Activated CD8-positive, alpha-beta T cell treated with anti-CD3 and anti-CD28 coated beads for 36 hours (primary cell): ENCODE data around the gene DEPDC4. TPM values are rescaled to one million over a fixed set of nuclear protein-coding genes. Genes with fewer than 3 reads are reported as not detected.
"Not testable (repeated sequence)": the region's sequence is repeated elsewhere in the genome, so short reads cannot be mapped to it uniquely, and the experiment has no call there.

ENCODE experiments used
- ATAC-seq: fragments of 200-7000 bp; cut with Tn5 transposase; one replicate; pipeline ENCODE4 v1.10.0; 2021; ENCODE audit warnings: mild to moderate bottlenecking, moderate library complexity
- CTCF ChIA-PET: fragments of 350-600 bp; sonication (Branson Sonifier 250); formaldehyde crosslinking; loops from one replicate; lab custom pipeline; 2021; ENCODE audit warnings: antibody characterized with exemption; lab: Charles Lee
- POLR2A ChIA-PET: fragments of 350-600 bp; sonication (Branson Sonifier 250); formaldehyde crosslinking; loops from one replicate; lab custom pipeline; 2021; ENCODE audit warnings: antibody characterized with exemption; lab: Charles Lee
- DNase-seq: peaks from one replicate; pipeline ENCODE4 v3.0.0-alpha.2; 2020
- H3K27ac Mint-ChIP-seq: one replicate; pipeline ENCODE4 v1.8.0; 2021; ENCODE audit warnings: mild to moderate bottlenecking, mixed read lengths
- H3K27me3 Mint-ChIP-seq: one replicate; pipeline ENCODE4 v1.8.0; 2021; ENCODE audit warnings: mixed read lengths
- H3K36me3 Mint-ChIP-seq: one replicate; pipeline ENCODE4 v1.8.0; 2021; ENCODE audit warnings: low read depth, mixed read lengths
- H3K4me1 Mint-ChIP-seq: one replicate; pipeline ENCODE4 v1.8.0; 2021; ENCODE audit warnings: low read depth, mixed read lengths
- H3K4me3 Mint-ChIP-seq: one replicate; pipeline ENCODE4 v1.8.0; 2021; ENCODE audit warnings: mild to moderate bottlenecking, moderate library complexity, mixed read lengths
- H3K9me3 Mint-ChIP-seq: one replicate; pipeline ENCODE4 v1.8.0; 2021; ENCODE audit warnings: mixed read lengths
- intact Hi-C: fragments of 100-400 bp; cut with micrococcal nuclease; formaldehyde crosslinking; loops from one replicate; pipeline ENCODE4 v1.10.0; 2022
- total RNA-seq, 2 experiments: library from RNA; stranded (reverse); gene quantifications; one replicate each; pipeline ENCODE4 v1.2.3, GENCODE V29; 2021
- TF ChIP-seq, protein P1 (sequence below): fragments of 200-600 bp; IDR thresholded peaks from one replicate; pipeline ENCODE4 v1.8.0; 2022; ENCODE audit warnings: antibody characterized with exemption, mild to moderate bottlenecking

Gene DEPDC4
- total RNA-seq, 2 experiments from 2014 or later = 1.6 to 3.7 TPM

DNA sequence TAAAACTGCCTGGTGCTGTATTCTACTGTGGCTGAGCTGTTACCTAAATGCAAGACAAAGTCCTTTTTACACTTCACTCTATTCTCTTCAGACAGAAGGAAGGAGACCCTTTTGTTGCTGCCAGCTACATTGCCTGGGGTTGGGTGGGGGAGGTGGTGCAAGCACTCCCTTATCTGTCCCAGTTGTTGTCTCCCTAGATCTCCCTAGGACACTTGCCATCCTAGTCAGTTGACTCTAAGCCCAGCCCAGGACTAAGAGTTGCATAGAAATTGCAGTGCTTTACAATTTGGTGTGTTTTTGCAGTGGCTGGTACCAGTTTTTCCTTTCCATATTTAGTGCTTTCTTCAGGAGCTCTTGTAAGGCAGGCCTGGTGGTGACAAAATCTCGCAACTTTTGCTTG is 35.2 kb upstream of the DEPDC4 start:
- H3K4me1 Mint-ChIP-seq = no peaks in the 10 kb centered on the region
- CTCF ChIA-PET = no interaction called here
- ATAC-seq = no peak
- DNase-seq = no peak
- H3K9me3 Mint-ChIP-seq = peaks cover 30% of the 10 kb centered on the region
- intact Hi-C loops = no loop called here
- POLR2A ChIA-PET = interaction anchor here (0.6 to 1.1 kb wide), 2 partner anchors 35 to 301 kb away, joined by 3 to 5 read pairs; partner anchors contain the start of genes DEPDC4 and SCYL2
- TF ChIP-seq, protein P1, sequence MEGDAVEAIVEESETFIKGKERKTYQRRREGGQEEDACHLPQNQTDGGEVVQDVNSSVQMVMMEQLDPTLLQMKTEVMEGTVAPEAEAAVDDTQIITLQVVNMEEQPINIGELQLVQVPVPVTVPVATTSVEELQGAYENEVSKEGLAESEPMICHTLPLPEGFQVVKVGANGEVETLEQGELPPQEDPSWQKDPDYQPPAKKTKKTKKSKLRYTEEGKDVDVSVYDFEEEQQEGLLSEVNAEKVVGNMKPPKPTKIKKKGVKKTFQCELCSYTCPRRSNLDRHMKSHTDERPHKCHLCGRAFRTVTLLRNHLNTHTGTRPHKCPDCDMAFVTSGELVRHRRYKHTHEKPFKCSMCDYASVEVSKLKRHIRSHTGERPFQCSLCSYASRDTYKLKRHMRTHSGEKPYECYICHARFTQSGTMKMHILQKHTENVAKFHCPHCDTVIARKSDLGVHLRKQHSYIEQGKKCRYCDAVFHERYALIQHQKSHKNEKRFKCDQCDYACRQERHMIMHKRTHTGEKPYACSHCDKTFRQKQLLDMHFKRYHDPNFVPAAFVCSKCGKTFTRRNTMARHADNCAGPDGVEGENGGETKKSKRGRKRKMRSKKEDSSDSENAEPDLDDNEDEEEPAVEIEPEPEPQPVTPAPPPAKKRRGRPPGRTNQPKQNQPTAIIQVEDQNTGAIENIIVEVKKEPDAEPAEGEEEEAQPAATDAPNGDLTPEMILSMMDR = no peak
- H3K27me3 Mint-ChIP-seq = no peaks in the 10 kb centered on the region
- peaks cover 78% of the 10 kb centered on the region for H3K36me3 Mint-ChIP-seq
- H3K4me3 Mint-ChIP-seq = no peak overlapping the region
- no peak overlapping the region for H3K27ac Mint-ChIP-seq

DNA sequence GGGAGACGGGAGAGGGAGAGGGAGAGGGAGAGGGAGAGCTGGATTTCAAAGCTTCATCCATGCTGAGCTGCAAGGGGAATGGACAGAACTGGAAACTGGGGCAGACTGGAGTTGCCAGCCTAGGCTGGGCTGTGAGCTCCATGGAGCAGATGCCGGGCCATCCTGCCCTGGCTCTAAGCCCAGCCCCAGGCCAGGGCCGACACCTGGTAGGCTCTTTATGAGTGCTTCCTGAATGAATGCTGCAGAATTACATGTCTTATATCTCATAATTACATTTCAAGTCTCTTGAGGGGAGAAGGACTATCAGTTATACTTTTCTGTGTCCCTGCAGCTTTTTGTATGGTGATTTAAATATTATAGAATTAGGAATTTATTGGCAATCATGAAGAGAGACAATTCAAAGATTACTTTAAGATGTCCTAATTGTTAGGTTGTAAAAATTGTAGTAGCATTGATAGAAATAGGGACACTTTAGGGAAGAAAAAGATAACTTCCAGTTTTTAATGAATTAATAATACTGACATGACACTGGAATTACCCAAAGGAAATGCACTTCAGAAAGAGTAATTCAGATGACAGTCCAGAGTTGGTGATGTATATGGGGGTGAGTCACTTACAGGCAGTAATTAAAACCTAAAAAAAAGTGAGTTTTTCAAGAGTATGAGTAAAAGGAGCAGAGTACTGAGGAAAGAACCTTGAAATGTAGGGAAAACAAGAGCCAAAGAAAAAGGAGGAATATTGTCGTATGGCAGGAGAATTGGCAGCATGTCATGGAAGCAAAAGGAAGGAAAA is 29.1 kb upstream of the DEPDC4 start:
- intact Hi-C loops = no loop called here
- H3K4me3 Mint-ChIP-seq = no peak overlapping the region
- ChIA-PET POLR2A (no interaction called here), CTCF (no interaction called here)
- no peaks in the 10 kb centered on the region for H3K27me3 Mint-ChIP-seq
- DNase-seq (no peak), ATAC-seq (no peak)
- H3K27ac Mint-ChIP-seq = no peak overlapping the region
- peaks cover 40% of the 10 kb centered on the region for H3K36me3 Mint-ChIP-seq
- peaks cover 13% of the 10 kb centered on the region for H3K9me3 Mint-ChIP-seq
- H3K4me1 Mint-ChIP-seq = no peaks in the 10 kb centered on the region
- TF ChIP-seq, protein P1 = no peak

DNA sequence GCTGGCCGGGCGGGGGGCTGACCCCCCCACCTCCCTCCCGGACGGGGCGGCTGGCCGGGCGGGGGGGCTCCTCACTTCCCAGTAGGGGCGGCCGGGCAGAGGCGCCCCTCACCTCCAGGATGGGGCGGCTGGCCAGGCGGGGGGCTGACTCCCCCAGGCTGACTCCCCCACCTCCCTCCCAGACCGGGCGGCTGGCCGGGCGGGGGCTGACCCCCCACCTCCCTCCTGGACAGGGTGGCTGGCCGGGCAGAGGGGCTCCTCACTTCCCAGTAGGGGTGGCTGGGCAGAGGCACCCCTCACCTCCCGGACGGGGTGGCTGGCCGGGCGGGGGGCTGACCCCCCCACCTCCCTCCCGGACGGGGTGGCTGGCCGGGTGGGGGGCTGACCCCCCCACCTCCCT is 27.5 kb upstream of the DEPDC4 start:
- H3K27me3 Mint-ChIP-seq, POLR2A ChIA-PET, CTCF ChIA-PET, H3K4me3 Mint-ChIP-seq, DNase-seq, H3K4me1 Mint-ChIP-seq, H3K9me3 Mint-ChIP-seq, intact Hi-C loops, H3K27ac Mint-ChIP-seq, ATAC-seq: not testable (repeated sequence)
- H3K36me3 Mint-ChIP-seq = peaks cover 27% of the 10 kb centered on the region

DNA sequence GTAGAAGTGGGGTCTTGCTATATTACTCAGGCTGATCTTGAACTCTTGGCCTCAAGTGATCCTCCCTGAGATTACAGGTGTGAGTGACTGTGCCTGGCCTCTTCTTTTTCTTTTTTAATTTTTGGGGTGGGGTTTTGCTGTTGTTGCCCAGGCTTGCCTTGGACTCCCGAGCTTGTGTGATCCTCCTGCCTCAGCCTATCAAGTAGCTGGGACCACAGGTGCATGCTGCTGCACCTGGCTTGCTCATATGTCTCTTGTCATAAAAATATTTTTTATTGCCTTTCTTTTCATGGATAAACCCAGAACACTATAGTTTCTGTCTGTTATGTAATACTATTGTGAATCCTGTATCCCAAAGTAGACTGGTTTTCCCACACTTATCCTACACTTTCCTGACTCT is 26.1 kb upstream of the DEPDC4 start:
- DNase-seq (no peak), ATAC-seq (no peak)
- H3K36me3 Mint-ChIP-seq = peaks cover 20% of the 10 kb centered on the region
- H3K9me3 Mint-ChIP-seq = no peaks in the 10 kb centered on the region
- intact Hi-C loops = no loop called here
- no peak overlapping the region for H3K27ac Mint-ChIP-seq
- H3K27me3 Mint-ChIP-seq = no peaks in the 10 kb centered on the region
- no peaks in the 10 kb centered on the region for H3K4me1 Mint-ChIP-seq
- ChIA-PET CTCF (interaction anchor here (1.0 kb wide), 1 partner anchor 25 kb away, joined by 3 read pairs; no protein-coding TSS in a partner anchor), POLR2A (no interaction called here)
- TF ChIP-seq, protein P1 = no peak
- H3K4me3 Mint-ChIP-seq = no peak overlapping the region

DNA sequence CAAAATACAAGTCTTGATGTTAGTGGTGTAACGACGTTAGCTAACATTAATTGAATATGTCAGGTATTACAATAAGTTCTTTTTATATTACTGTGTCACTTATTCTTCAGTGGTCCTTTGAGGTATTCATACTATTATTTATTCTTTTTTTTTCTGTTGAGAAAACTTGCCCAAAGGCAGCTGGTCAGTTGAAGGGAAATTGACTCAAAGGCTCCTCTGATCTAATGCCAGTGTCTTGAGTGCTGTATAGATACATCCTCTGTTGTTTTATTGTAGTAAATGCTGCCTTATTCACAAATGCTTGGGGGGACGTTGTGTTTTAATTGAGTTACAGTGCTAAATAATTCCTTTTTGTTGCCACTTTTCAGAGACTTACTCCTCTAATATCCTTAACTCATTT is 23.1 kb upstream of the DEPDC4 start:
- DNase-seq (no peak), ATAC-seq (no peak)
- H3K36me3 Mint-ChIP-seq = peaks cover 14% of the 10 kb centered on the region
- TF ChIP-seq, protein P1 = no peak
- no peaks in the 10 kb centered on the region for H3K9me3 Mint-ChIP-seq
- H3K4me3 Mint-ChIP-seq = no peak overlapping the region
- H3K4me1 Mint-ChIP-seq = no peaks in the 10 kb centered on the region
- intact Hi-C loops = no loop called here
- ChIA-PET POLR2A (no interaction called here), CTCF (interaction anchor here (1.1 kb wide), 1 partner anchor 114 kb away, joined by 3 read pairs; no protein-coding TSS in a partner anchor)
- H3K27ac Mint-ChIP-seq = no peak overlapping the region
- no peaks in the 10 kb centered on the region for H3K27me3 Mint-ChIP-seq
